DOHH2 (cell line): Measurements from ENCODE around the gene CDH2.

Experiments
- H3F3A ChIP-seq: fragments of 200-600 bp; sonication (generic), shearing (Covaris generic); 2 replicates; pipeline ENCODE4 v1.6.0; 2016; ENCODE audit warnings: antibody characterized with exemption, mild to moderate bottlenecking; ENCODE audit not compliant: control insufficient read depth, insufficient read depth
- H3K27ac ChIP-seq: fragments of 200-600 bp; sonication (generic); 2 replicates; pipeline ENCODE4 v1.5.1; 2014; ENCODE audit warnings: low read depth, mild to moderate bottlenecking, low read length, moderate library complexity
- H3K27me3 ChIP-seq: fragments of 200-600 bp; sonication (generic); 2 replicates; pipeline ENCODE4 v1.6.1; 2014; ENCODE audit warnings: mild to moderate bottlenecking, low read length, mixed read lengths; ENCODE audit not compliant: control insufficient read depth
- H3K36me3 ChIP-seq: fragments of 200-600 bp; sonication (generic); 2 replicates; pipeline ENCODE4 v1.6.1; 2014; ENCODE audit warnings: mild to moderate bottlenecking, low read length, moderate library complexity, mixed read lengths; ENCODE audit not compliant: control insufficient read depth
- H3K4me1 ChIP-seq: fragments of 200-600 bp; sonication (generic); 2 replicates; pipeline ENCODE4 v1.6.1; 2014; ENCODE audit warnings: mild to moderate bottlenecking, low read length, mixed read lengths; ENCODE audit not compliant: control insufficient read depth
- H3K4me2 ChIP-seq: fragments of 200-600 bp; sonication (generic); 2 replicates; pipeline ENCODE4 v1.6.0; 2014; ENCODE audit warnings: mild to moderate bottlenecking, low read length, moderate library complexity
- H3K4me3 ChIP-seq: fragments of 200-600 bp; sonication (generic); 2 replicates; pipeline ENCODE4 v1.5.1; 2014; ENCODE audit warnings: mild to moderate bottlenecking, low read length, mixed read lengths
- H3K79me2 ChIP-seq: fragments of 200-600 bp; sonication (generic); 2 replicates; pipeline ENCODE4 v1.6.1; 2014; ENCODE audit warnings: mild to moderate bottlenecking, low read length, mixed read lengths; ENCODE audit not compliant: control insufficient read depth
- H3K9me2 ChIP-seq: fragments of 200-600 bp; sonication (generic); replicated peaks from 2 replicates; pipeline ENCODE4 v1.6.1; 2014; ENCODE audit warnings: mild to moderate bottlenecking, low read length, mixed read lengths; ENCODE audit not compliant: control insufficient read depth
- H3K9me3 ChIP-seq: fragments of 200-600 bp; sonication (generic); 2 replicates; pipeline ENCODE4 v1.6.1; 2014; ENCODE audit warnings: antibody characterized with exemption, low read length, mixed read lengths; ENCODE audit not compliant: control insufficient read depth, insufficient read depth
- H4K20me1 ChIP-seq: fragments of 200-600 bp; sonication (generic); 2 replicates; pipeline ENCODE4 v1.6.0; 2014; ENCODE audit warnings: low read depth, mild to moderate bottlenecking, antibody characterized with exemption, low read length, moderate library complexity; ENCODE audit not compliant: control insufficient read depth, insufficient read depth
- CTCF ChIP-seq: fragments of 200-600 bp; sonication (generic); IDR thresholded peaks from one replicate; pipeline ENCODE4 v1.5.1; 2014; ENCODE audit warnings: antibody characterized with exemption, mild to moderate bottlenecking, low read depth, low read length; ENCODE audit not compliant: poor library complexity, severe bottlenecking
- EZH2phosphoT487 ChIP-seq: fragments of 200-600 bp; sonication (generic); IDR thresholded peaks from 2 replicates; pipeline ENCODE4 v1.6.1; 2017; ENCODE audit warnings: borderline replicate concordance, mild to moderate bottlenecking, antibody characterized with exemption, low read length, moderate library complexity, mixed read lengths

The CDH2 gene

GRCh38 chr18:28110924-28111323 lies 66.0 kb downstream of the CDH2 start:
- Histone ChIP-seq H3K4me3 (no peak overlapping the region), H3K4me2 (no peak overlapping the region), H4K20me1 (no peaks in the 10 kb centered on the region), H3K36me3 (no peaks in the 10 kb centered on the region), H3K9me2 (no peaks in the 10 kb centered on the region), H3K27me3 (no peaks in the 10 kb centered on the region), H3K27ac (no peak overlapping the region), H3K79me2 (no peaks in the 10 kb centered on the region), H3F3A (no peaks in the 10 kb centered on the region), H3K4me1 (no peaks in the 10 kb centered on the region), H3K9me3 (no peaks in the 10 kb centered on the region)
- TF ChIP-seq CTCF (no peak), EZH2phosphoT487 (no peak)

GRCh38 chr18:28109781-28110560 lies 67.0 kb downstream of the CDH2 start:
- H3K9me3 ChIP-seq: no peaks in the 10 kb centered on the region
- no peaks in the 10 kb centered on the region for H4K20me1 ChIP-seq
- no peak overlapping the region for H3K27ac ChIP-seq
- H3K27me3 ChIP-seq: no peaks in the 10 kb centered on the region
- H3K79me2 ChIP-seq: no peaks in the 10 kb centered on the region
- no peaks in the 10 kb centered on the region for H3F3A ChIP-seq
- TF ChIP-seq CTCF (no peak), EZH2phosphoT487 (no peak)
- H3K36me3 ChIP-seq: no peaks in the 10 kb centered on the region
- no peaks in the 10 kb centered on the region for H3K4me1 ChIP-seq
- no peaks in the 10 kb centered on the region for H3K9me2 ChIP-seq
- no peak overlapping the region for H3K4me3 ChIP-seq
- H3K4me2 ChIP-seq: no peak overlapping the region

- no peaks in the 10 kb centered on the region for H3K27me3 ChIP-seq
- no peaks in the 10 kb centered on the region for H4K20me1 ChIP-seq
- H3K4me3 ChIP-seq: no peak overlapping the region
- no peaks in the 10 kb centered on the region for H3K9me3 ChIP-seq
- no peaks in the 10 kb centered on the region for H3K9me2 ChIP-seq
- no peak overlapping the region for H3K4me2 ChIP-seq
- no peaks in the 10 kb centered on the region for H3F3A ChIP-seq
- H3K79me2 ChIP-seq: no peaks in the 10 kb centered on the region
- H3K27ac ChIP-seq: no peak overlapping the region
- no peaks in the 10 kb centered on the region for H3K36me3 ChIP-seq
- H3K4me1 ChIP-seq: no peaks in the 10 kb centered on the region
- TF ChIP-seq CTCF (no peak), EZH2phosphoT487 (no peak)
These were observed 68.1 kb downstream of the CDH2 start for GRCh38 chr18:28108814-28109213.
